Measurements from ENCODE around the gene PPP1R12B.
"Not testable (repeated sequence)": the region's sequence is repeated elsewhere in the genome, so short reads cannot be mapped to it uniquely, and the experiment has no call there.

PPP1R12B gene

DNA sequence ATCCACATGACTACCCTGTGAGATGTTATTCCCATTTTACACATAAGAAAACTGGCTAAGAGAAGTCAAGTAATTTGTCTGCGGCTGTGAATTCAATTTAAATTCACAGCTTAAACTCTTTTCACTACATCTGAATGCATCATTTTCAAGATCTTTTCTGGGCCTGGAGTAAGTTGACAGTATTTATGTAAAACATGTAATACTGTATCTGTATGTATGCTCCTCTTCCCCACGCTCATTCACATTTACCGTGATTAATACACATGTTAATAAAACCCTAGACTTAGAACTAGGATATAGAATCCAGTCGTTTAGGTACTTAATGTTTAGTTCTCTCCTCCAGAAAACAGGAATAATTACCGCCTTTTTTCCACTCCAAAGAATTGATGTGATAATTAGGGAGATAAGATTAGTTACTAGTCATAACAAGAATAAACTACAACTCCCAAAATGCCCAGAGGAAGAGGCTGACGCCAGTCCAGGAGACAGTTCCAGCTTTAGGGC lies 442 bp upstream of the PPP1R12B start:
- no peak for DNase-seq

DNA sequence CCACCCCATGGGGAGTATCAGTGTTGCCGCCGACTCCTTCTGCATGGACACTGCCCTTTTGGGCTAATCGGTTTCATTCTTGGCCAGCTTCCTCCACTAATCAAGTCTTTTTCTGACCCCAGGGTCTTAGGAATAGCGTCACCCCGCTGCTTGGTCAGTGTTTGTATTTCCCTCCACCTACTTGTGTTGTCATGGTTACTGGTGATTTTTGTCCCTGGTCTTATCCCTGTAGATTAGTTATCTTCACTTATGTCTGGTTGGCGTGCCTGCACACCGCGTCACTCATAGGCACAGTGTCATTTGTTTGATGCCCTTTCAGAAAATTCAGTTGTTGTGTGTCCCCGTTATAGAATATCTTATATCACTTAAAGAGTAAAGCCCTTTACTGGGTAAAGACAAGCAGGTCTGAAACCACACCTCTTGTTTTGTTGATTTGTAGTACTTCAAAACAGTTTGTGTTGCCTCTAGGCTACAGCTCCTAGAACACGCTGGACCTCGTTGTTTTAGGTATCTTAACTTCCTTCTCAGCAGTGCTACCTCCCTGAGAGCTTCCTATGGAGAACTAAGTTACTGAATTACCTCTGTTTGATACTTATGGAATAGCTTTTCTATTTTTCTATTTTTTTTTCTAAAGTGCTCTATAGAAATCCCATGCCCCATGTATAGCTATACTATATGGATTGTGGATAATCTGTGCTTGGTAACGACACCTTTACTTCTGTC lies 868 bp downstream of the PPP1R12B start:
- no peak for DNase-seq

DNA sequence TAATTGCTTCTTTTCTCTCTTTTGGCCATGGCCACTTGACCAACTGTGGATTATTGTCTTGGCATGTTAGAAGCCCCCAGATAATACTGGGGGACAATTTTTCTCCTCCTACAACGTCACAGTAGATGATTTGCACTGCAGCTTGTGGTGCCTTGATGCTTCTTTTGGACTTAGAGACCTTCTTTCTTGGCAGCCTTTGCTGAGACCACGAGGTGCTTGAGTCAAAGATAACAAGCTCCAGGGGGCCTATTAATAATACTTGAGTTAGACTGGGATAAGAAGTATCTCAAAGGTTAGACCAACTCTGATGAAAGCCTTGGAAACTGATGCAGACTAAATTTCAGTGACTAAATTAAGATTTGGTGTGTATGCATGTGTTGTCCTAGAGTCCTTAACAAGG lies 3.2 kb downstream of the PPP1R12B start:
- no peak for DNase-seq

GRCh38 chr1:202352583-202353197 lies 4.2 kb downstream of the PPP1R12B start:
- DNase-seq = not testable (repeated sequence)

- no peak for DNase-seq
These were observed 7.5 kb downstream of the PPP1R12B start for GRCh38 chr1:202355944-202356553.

GRCh38 chr1:202357506-202357905 lies 9.0 kb downstream of the PPP1R12B start:
- DNase-seq = no peak

DNA sequence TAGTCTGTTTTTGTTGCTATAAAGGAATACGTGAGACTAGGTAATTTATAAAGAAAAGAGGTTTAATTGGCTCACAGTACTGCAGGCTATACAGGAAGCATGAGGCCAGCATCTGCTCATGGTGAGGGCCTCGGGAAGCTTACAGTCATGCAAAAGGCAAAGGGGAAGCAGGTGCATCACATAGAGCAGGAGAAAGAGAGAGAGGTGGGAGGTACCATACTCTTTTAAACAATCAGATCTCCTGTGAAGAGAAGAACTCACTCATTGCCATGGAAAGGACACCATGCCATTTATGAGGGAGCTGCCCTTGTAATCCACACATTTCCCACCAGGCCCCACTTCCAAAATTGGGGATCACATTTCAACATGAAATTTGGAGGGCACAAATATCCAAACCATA lies 12.7 kb downstream of the PPP1R12B start:
- no peak for DNase-seq

GRCh38 chr1:202361701-202362100 lies 13.2 kb downstream of the PPP1R12B start:
- no peak for DNase-seq

GRCh38 chr1:202362212-202362611 lies 13.7 kb downstream of the PPP1R12B start:
- DNase-seq = no peak

- no peak for DNase-seq
These were observed 16.8 kb downstream of the PPP1R12B start for GRCh38 chr1:202365092-202365815.

DNA sequence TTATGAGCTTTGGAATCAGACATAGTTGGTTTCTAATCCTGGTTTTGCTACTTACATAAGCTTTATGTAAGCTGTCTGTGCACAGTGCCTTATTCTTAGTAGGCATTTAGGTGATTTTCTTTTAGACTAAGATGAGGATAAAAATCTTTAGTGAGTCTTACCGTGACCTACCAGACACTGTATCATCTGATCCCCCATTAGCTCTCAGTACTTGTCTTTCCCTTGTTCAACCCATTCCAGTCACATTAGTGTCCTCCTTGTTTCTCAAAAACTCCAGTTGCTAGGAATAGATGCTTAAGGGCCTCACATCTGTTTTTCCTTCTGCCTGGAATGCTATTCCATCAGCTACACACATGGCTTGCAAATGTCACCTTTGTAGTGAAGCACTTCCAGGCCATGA lies 18.8 kb downstream of the PPP1R12B start:
- no peak for DNase-seq

DNA sequence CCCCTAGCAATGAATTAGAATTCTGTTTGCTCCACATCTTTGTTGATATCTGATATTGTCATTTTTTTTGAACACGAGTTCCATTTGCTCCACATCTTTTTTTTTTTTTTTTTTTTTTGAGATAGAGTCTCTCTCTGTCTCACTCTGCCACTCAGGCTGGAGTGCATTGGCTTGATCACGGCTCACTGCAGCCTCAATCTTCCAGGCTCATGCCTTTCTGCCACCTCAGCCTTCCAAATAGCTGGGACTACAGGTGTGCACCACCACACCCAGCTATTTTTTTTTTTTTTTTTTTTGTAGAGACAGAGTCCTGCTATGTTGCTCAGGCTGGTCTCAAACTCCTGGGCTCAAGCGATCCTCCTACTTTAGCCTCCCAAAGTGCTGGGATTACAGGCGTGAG lies 22.4 kb downstream of the PPP1R12B start:
- DNase-seq = not testable (repeated sequence)

DNA sequence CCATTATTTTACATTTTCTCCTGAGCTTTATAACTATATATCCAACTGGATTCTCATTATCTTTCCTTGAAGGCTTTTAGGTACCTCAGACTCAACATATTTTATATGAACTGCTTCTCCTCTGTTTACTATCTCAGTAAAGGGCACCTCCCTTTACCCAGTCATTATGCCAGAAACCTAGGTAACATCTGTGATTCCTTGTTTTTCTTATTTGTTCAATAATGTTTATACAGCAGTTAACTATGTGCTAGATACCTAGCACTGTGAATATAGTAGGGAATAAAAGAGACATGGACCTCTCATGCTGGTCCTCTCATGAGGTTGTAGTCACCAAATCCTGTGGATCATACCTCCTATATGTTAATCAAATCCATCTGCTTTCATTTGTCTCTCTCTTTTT lies 25.6 kb downstream of the PPP1R12B start:
- DNase-seq = no peak

DNA sequence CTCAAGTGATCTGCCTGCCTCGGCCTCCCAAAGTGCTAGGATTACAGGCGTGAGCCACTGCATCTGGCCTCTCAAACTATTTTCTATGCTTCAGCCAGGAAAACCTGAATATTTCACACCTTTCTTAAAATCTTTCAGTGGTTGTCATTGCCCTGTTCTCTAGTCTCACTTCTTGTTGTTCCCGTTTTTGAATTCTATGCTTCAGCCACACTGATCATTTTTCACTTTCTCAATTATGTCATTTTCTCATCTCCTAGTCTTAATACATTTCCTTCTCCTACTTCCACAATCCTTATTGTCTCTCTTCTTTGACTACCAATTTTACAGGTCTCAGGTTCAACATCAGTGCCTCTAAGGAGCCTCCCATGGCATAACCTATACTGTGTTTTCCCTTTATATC lies 26.7 kb downstream of the PPP1R12B start:
- not testable (repeated sequence) for DNase-seq

GRCh38 chr1:202376247-202376646 lies 27.7 kb downstream of the PPP1R12B start:
- no peak for DNase-seq

GRCh38 chr1:202379884-202380529 lies 31.5 kb downstream of the PPP1R12B start:
- DNase-seq = not testable (repeated sequence)

GRCh38 chr1:202380535-202380934 lies 32.0 kb downstream of the PPP1R12B start:
- DNase-seq = not testable (repeated sequence)

GRCh38 chr1:202381867-202382266 lies 33.4 kb downstream of the PPP1R12B start:
- not testable (repeated sequence) for DNase-seq

- not testable (repeated sequence) for DNase-seq
These were observed 47.3 kb downstream of the PPP1R12B start for GRCh38 chr1:202395831-202396230.

- no peak for DNase-seq
These were observed 48.8 kb downstream of the PPP1R12B start for GRCh38 chr1:202397256-202397655.

GRCh38 chr1:202398439-202398838 lies 49.9 kb downstream of the PPP1R12B start:
- DNase-seq = not testable (repeated sequence)

GRCh38 chr1:202401771-202402170 lies 53.3 kb downstream of the PPP1R12B start:
- DNase-seq = not testable (repeated sequence)

DNA sequence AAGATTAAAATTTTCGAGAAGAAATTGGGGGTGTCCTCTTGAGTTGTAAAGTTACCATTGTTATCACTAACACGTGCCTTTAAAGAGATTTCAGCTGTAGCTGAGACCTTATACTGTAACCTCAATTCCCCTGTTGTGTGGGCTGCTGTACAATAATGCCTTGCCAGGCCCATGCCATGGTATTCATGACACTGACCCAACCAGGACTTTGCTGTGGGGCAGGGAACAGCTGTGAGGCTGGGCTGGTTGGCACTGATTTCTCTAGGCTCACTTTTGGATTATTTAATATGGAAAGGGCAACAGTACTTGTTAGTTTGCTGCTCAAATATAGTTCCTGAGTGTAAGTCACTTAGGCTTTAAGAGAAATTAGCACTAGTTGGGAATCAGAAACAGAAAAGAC lies 54.9 kb downstream of the PPP1R12B start:
- not testable (repeated sequence) for DNase-seq

Measured in bone marrow (tissue), 2 donors.